AG08396 (cell line): ENCODE measurements around the gene PLLP.

ENCODE experiments used
- DNase-seq: peaks from one replicate; pipeline ENCODE4 v3.0.0; 2012; ENCODE audit warnings: low spot score, mixed read lengths

The PLLP gene

DNA sequence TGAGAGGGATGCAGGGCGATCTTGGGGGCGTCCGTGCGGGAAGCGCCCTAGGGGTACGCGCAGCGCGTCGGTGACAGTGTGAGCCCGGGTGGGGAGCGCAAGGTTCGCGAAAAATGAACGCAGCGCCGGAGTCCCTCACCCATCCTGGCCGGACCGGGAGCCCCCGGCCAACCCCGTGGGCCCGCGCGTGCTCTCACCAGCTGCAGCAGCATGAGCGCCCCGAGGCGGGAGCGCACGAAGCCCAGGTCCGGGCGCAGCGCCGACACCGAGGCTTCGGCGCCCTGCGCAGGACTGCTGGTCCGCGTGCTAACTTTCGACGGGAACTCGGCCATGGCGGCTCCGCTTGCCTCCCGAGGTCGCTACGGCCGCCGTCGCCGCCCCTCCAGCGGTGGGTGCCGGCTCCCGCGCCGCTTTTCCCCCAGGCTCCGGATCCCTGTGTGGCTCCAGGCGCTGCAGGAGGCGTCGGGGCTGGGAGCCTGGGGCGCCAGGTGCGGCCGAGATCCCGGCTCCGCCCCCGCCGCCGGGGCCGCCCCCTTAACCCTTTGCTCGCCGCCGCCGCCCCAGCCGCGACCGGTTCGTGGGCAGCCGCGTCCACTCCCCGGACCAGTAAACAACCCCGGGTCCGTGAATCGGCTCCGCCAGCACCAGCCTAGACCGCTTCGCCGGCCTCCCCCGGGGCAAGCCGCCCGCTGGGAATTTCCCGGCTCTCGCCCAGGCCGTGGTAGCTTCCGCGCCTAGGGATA lies at the start of gene PLLP:
Gene PLLP, minus strand, starts transcription at position 464 of the 743 bp plus-strand sequence. Its CDS starts 132 bp downstream, at position 332.
- peak; percentile 73 for DNase-seq

- no peak for DNase-seq
These were observed 48.9 kb upstream of the PLLP start for GRCh38 chr16:57333402-57333801.

DNA sequence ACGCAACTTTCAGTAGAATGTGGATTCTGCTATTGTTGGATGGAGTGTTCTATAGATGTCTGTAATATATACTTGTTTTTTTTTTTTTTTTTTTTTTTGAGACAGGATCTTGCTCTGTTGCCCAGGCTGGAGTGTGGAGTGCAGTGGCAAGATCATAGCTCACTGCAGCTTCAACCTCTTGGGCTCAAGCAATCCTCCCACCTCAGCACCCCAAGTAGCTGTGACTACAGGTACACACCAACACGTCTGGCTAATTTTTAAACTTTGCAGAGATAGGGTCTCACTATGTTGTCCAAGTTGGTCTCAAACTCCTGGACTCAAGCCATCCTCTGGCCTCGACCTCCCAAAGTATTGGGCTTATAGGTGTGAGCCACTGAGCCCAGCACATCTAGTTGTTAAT lies 46.9 kb upstream of the PLLP start:
- DNase-seq, result no peak

GRCh38 chr16:57329718-57330327 lies 45.4 kb upstream of the PLLP start:
- no peak for DNase-seq

- DNase-seq, result no peak
These were observed 41.0 kb upstream of the PLLP start for GRCh38 chr16:57325458-57325857.

GRCh38 chr16:57324749-57325148 lies 40.3 kb upstream of the PLLP start:
- no peak for DNase-seq

GRCh38 chr16:57319646-57320045 lies 35.2 kb upstream of the PLLP start:
- DNase-seq, result no peak

- no peak for DNase-seq
These were observed 33.9 kb upstream of the PLLP start for GRCh38 chr16:57318240-57318970.

DNA sequence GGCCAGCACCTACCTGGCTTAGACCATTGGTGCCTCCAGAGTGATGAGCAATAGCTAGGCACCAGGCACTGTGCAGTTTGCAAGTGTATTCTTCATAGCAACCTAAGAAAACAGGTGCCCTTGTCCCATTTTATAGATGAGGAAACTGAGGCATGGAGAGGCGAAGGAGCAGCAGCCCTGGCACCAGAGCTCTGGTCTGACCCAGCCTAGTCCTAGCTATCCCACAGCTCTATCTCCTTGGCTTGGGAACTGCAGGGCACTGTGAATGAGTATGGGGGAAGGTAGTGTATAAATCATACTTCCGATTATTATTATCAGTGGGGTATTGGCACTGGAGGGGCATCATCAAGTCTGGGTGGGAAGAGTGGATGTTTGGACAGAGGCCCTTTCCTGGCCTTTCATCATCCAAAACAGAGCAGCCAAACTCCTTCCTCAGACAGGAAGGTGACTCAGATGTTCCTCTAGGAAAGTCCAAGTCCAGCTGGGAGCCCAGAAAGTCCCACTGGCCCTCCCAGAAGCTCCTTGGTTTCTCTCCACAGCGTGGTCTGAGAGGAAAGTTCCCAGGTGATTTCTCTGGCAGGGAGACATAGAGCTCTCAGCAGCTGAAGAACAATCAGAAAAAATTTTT lies 32.0 kb upstream of the PLLP start:
- peak; percentile 70 for DNase-seq

DNA sequence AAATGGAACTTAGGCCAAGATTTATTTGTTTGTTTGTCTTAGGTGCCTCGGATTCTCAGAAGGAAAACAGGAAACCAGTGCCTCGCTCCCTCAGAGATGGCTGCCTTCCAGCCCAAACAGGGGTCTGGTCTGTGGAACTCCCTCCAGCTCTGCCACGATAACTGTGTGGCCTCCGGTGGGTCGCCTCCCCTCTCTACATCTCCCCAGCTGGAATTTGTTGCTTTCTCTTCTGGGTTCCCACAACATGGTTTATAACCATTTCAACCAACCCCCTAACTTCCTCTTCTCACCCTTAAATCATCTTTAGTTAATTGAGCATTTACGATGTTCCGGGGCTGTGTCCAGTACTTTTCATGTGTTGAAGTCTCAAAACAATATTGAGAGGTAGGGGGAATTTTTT lies 30.9 kb upstream of the PLLP start:
- no peak for DNase-seq

DNA sequence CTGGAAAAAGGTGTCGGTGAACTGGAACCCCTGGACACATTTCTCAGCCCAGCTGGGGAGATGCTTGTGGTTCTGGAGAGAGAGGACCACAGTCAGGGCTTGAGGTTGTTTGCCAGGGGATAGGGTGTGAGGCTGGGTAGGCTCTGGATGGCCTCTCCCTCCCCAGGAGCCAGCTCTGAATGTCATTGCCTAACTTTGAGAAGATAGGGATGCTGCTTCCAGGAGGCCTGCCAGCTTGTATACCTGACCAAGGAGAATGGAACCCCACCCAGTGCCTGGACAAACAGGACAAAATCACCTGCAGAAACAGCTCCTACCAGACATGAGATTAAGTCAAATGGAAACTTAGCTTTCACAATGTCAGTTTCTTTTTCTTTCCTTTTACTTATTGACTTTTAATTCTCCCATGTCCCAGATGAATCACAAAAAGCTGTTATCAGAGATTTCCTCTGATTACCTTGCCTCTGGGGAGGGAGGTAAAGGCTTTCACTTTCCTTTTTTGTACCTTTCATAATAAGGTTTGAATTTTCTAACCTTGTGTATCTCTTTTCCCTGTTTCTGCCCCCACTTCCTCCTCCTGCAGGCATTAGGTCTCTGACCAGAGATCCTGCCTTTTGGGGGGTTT lies 29.8 kb upstream of the PLLP start:
- no peak for DNase-seq

GRCh38 chr16:57313509-57313908 lies 29.0 kb upstream of the PLLP start:
- no peak for DNase-seq

DNA sequence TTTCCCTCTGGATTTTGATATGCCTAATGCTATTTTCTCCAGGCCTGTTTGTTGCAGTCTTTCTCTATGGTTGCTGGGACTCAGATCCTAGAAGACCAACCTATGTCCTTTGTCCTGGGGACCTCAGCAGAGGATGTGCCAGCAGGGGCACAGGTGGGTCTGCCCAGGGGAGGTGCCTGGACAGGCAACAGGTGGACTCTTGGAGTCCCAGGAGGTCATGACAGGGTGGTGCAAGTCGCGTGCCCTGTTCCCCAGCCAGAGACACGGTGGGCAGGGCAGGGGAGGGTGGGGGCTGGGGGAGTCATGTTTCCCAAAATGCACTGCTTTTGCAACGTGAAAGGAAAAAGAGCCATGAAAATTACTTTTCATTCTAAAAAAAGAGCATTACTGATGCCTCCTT lies 26.3 kb upstream of the PLLP start:
- DNase-seq, result no peak

DNA sequence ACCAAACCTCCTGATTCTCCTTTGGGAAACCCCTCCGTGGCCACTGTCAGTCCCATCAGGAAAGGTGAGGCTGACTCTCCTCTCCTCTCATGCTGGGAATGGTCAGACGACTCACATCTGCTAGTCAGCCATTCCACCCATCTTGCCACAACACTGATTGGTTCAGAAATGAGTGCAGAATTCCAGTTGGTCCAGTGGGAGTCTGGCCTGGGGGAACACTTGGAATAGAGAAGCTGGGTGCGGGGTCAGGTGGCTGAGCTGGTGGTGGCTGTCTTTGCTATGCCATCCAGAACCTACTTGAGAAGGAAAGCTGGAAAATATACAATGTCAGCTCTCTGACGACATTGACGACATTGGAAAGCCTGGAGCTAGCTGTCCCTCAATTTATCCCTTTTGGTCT lies 23.6 kb upstream of the PLLP start:
- DNase-seq, result no peak

DNA sequence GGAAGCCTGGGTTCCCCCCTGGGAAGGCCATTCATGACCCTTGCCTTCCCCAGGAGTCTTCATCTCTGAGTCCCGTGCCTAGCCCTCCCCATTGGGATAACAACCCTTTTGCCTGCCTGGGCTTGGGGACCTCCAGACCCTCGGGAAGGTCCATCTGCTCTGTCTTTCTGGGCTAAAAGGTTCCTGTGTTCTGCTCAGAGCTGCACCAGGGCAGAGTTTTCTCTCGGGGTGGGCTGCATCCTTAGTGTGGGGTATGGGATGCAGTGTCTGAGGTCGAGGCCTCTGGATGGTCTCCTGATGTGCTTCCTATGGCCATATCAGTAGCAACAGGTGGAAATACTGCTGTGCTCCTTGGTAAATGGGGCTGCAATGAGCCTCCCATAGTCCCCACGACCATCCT lies 22.9 kb upstream of the PLLP start:
- DNase-seq, result no peak

DNA sequence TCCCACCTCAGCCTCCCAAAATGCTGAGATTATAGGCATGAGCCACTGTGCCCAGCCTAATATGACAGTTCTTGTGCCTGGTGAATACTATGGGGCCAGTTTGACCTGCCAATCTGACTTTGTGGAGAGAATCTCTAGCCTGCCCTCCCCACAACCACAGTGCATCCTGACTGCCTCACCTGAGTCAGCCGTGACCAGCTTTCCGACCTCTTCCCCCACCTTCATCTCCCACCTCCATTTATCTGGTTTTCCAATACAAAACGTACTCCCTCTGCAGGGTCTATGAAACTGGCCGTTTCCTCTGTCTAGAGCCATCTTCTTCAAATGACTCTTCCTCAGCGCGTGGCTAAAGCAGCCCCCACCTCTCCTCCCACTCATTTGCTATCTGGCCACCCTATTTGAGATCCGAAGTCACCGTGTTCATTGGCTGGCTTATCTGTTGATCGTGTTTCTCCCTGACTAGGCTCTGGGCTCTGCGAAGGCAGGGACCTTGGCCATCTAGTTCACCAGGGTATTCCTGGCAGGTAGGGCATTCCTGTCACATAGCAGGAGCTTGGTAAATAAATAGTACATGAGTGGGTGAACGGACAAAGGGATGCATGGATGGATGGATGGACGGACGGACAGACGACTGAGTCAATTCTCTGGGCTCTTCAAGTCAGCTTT lies 22.3 kb upstream of the PLLP start:
- DNase-seq, result no peak

DNA sequence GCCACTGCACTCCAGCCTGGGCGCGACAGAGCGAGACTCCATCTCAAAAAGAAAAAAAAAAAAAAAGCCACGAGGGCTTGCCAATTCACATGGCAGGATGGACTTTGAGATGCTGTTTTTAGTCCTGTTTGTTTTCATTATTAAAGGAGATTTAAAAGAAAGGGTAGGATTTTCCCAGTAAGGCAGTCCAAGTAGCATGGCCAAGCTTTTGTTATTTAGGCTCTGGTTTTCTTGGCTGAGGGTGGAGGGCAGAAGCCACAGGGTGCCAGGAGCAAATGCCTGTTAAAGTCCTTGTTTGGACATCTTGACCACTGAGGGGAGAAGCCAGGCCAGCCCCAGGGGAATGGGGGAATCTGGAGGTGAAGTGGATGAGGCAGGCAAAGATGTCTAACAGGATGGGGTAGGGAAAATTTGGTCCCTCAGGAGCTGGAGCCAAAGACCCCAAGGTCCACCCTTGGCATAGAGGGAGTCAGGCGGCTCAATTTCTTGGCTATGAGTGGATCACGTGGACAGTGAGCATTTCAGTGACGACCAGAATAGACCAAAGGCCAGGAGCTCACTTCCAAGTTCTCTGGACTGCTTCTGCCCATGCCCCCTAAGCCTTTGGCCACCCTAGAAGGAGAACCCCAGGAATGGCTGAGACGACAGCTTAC lies 20.8 kb upstream of the PLLP start:
- no peak for DNase-seq

GRCh38 chr16:57304169-57305061 lies 19.9 kb upstream of the PLLP start:
- DNase-seq, result no peak

- no peak for DNase-seq
These were observed 19.4 kb upstream of the PLLP start for GRCh38 chr16:57303910-57304168.
